Measurements from ENCODE around the gene PRKCI.
"Not testable (repeated sequence)": the region's sequence is repeated elsewhere in the genome, so short reads cannot be mapped to it uniquely, and the experiment has no call there.

PRKCI gene

GRCh38 chr3:170290194-170290593 is 68.0 kb downstream of the PRKCI start:
- no peak for DNase-seq (ENCODE audit: low read depth)

- no peak for DNase-seq (ENCODE audit: low read depth)
These were observed 73.4 kb downstream of the PRKCI start for GRCh38 chr3:170295586-170295985.

GRCh38 chr3:170296703-170297102 is 74.5 kb downstream of the PRKCI start:
- DNase-seq (ENCODE audit: low read depth) = no peak

- DNase-seq (ENCODE audit: low read depth) = no peak
These were observed 79.2 kb downstream of the PRKCI start for GRCh38 chr3:170301405-170301804.

- DNase-seq (ENCODE audit: low read depth) = no peak
These were observed 79.8 kb downstream of the PRKCI start for GRCh38 chr3:170302008-170302407.

- DNase-seq (ENCODE audit: low read depth) = no peak
These were observed 83.8 kb downstream of the PRKCI start for GRCh38 chr3:170306015-170306414.

- DNase-seq (ENCODE audit: low read depth) = no peak
These were observed 85.6 kb downstream of the PRKCI start for GRCh38 chr3:170307671-170308405.

GRCh38 chr3:170309046-170309445 is 86.8 kb downstream of the PRKCI start:
- no peak for DNase-seq (ENCODE audit: low read depth)

GRCh38 chr3:170317954-170318353 is 95.7 kb downstream of the PRKCI start:
- DNase-seq (ENCODE audit: low read depth) = no peak

- DNase-seq (ENCODE audit: low read depth) = no peak
These were observed 98.4 kb downstream of the PRKCI start for GRCh38 chr3:170320461-170321121.

- DNase-seq (ENCODE audit: low read depth) = no peak
These were observed 99.3 kb downstream of the PRKCI start for GRCh38 chr3:170321321-170322034.

GRCh38 chr3:170322566-170323269 is 100.5 kb downstream of the PRKCI start:
- DNase-seq (ENCODE audit: low read depth) = no peak

GRCh38 chr3:170323331-170323730 is 101.1 kb downstream of the PRKCI start:
- no peak for DNase-seq (ENCODE audit: low read depth)

GRCh38 chr3:170324962-170325361 is 102.7 kb downstream of the PRKCI start:
- DNase-seq (ENCODE audit: low read depth) = no peak

GRCh38 chr3:170327040-170327808 is 105.0 kb downstream of the PRKCI start:
- DNase-seq (ENCODE audit: low read depth) = no peak

GRCh38 chr3:170327868-170328548 is 105.8 kb downstream of the PRKCI start:
- DNase-seq (ENCODE audit: low read depth) = not testable (repeated sequence)

- peak; percentile 35 for DNase-seq (ENCODE audit: low read depth)
These were observed 108.1 kb downstream of the PRKCI start for GRCh38 chr3:170330366-170330765.

GRCh38 chr3:170331143-170331542 is 108.9 kb downstream of the PRKCI start:
- DNase-seq (ENCODE audit: low read depth) = no peak

GRCh38 chr3:170337420-170337819 is 115.2 kb downstream of the PRKCI start:
- DNase-seq (ENCODE audit: low read depth) = no peak

- DNase-seq (ENCODE audit: low read depth) = no peak
These were observed 116.6 kb downstream of the PRKCI start for GRCh38 chr3:170338690-170339340.

Measured in HS-27A (cell line).